Esophagus muscularis mucosa (tissue), 3 donors: ENCODE measurements around the gene NFAT5.

Experiments
- CTCF ChIP-seq, 3 experiments: fragments of 200-600 bp in 2 of 3; fragments of 450-650 bp in 1 of 3; sonication (generic) in 2 of 3; IDR thresholded peaks; one replicate each; pipeline ENCODE4 v1.5.1; 2017 to 2019; ENCODE audit warnings: antibody characterized with exemption in 3 of 3, mild to moderate bottlenecking in 2 of 3, moderate library complexity in 1 of 3
- POLR2AphosphoS5 ChIP-seq, 2 donors: sonication (generic); formaldehyde crosslinking; IDR thresholded peaks; one replicate each; pipeline ENCODE4 v1.6.1; 2017; ENCODE audit warnings: antibody characterized with exemption in 2 of 2

DNA sequence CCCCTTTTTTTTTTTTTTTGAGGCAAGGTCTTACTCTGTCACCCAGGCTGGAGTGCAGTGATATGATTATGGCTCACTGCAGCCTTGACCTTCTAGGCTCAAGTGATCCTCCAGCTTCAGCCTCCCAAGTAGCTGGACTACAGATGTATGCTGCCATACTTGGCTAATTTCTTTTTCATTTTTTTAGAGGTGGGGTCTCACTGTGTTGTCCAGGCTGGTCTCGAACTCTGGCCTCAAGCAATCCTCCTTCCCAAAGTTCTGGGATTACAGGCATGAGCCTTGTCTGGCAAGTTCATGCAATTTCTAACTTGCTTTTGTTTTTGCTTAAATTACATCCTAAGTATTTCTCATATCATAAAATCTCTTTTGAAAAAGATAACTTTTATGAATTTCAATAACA is 33.8 kb upstream of the NFAT5 start:
- TF ChIP-seq POLR2AphosphoS5 (IDR thresholded peaks at IDR 0.05) (no peak), CTCF (IDR thresholded peaks at IDR 0.05) (no peak)
